Measurements from ENCODE around the gene WASF2.

The WASF2 gene

DNA sequence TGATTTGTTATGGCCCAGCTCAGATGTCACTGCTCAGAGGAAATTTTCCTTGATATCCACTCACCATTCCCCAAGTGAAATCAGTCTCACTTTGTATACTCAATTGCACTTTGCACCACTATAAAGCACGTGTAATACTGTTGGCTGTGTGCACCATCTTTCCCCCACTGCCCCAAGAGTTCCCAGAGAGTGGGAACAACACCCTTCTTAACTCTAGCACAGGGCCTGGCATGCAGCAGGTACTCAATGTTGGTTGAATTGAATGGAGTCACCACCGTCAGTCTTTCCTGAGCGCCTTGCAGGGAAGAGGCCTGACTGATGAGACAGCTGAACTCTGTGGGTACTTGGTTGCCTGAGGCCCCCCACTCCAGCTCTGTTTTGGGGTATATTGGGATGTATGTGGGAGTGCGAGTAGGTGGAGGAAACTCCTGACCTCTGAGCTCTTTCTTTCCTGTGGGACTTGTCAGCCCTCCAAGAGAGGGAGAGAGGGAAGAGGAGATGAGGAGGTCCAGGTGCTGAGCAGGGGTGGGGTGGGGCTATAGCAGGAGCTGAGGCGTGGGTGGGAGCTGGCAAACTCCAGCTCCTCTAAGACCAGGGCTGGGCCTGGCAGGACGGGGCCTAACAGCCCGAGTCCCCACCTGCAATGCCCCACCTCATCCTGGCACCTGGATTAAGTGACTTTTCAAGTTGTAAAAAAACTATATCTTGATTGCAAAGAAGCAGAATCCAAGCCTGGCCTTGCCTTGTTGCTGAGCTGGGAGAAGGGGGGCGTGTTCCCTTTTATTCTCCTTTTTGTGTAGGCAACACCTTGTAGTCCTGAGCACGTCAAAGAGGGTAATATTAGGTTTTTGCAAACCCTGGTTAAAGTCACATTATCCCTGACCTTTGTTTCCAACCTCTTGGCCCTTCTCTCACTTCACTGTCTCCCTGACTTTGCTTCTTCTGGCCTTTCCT is 19.4 kb upstream of the WASF2 start:
- TF ChIP-seq, protein P1, sequence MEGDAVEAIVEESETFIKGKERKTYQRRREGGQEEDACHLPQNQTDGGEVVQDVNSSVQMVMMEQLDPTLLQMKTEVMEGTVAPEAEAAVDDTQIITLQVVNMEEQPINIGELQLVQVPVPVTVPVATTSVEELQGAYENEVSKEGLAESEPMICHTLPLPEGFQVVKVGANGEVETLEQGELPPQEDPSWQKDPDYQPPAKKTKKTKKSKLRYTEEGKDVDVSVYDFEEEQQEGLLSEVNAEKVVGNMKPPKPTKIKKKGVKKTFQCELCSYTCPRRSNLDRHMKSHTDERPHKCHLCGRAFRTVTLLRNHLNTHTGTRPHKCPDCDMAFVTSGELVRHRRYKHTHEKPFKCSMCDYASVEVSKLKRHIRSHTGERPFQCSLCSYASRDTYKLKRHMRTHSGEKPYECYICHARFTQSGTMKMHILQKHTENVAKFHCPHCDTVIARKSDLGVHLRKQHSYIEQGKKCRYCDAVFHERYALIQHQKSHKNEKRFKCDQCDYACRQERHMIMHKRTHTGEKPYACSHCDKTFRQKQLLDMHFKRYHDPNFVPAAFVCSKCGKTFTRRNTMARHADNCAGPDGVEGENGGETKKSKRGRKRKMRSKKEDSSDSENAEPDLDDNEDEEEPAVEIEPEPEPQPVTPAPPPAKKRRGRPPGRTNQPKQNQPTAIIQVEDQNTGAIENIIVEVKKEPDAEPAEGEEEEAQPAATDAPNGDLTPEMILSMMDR (IDR thresholded peaks at IDR 0.05; ENCODE audit: low read depth, low read length): no peak
- no peak for DNase-seq
- no peaks in the 10 kb centered on the region for H3K36me3 ChIP-seq
- no peaks in the 10 kb centered on the region for H3K9me3 ChIP-seq (ENCODE audit: severe bottlenecking)
- no peaks in the 10 kb centered on the region for H3K27me3 ChIP-seq (ENCODE audit: insufficient read depth, low read depth, severe bottlenecking)
- no peak overlapping the region for H3K4me3 ChIP-seq (ENCODE audit: low read depth, low read length)
- H3K27ac ChIP-seq: no peak overlapping the region

DNA sequence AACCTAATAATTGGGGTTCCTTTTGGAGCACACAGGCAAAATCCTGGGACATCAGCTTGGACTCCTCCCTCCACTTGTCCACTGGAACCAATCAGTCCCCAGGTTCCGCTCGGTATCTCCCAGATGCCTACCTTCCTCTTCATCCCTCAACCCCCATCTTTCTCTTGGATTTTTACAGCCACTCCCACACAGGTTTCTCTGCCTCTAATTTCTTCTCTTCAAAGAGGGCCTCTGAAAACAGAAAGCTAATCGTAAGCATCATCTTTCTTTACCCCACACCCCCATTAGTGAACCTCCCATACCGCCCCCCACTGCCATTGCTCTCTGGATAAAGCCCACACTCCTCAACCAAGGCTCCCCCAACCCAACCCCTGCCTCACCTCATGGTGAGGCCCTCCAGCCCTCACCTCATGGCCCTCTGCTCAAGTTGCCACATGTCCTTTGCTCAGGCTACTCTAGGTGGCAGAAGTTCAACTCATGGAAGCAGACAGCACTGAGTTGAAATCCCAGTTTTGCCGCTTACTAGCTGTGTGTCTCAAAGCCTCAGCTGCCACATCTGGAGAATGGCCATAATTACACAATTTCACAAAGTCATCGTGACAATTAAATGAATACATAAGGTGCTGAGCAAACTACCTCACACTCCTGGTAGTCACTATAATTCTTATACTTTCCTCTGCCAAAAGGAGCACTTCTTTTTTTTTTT is 18.1 kb upstream of the WASF2 start:
- H3K27ac ChIP-seq: no peak overlapping the region
- no peak for DNase-seq
- TF ChIP-seq, protein P1 (IDR thresholded peaks at IDR 0.05; ENCODE audit: low read depth, low read length): peak; percentile 20; the same call in 1 of the 2 replicates
- no peak overlapping the region for H3K4me3 ChIP-seq (ENCODE audit: low read depth, low read length)
- H3K9me3 ChIP-seq (ENCODE audit: severe bottlenecking): no peaks in the 10 kb centered on the region
- H3K27me3 ChIP-seq (ENCODE audit: insufficient read depth, low read depth, severe bottlenecking): no peaks in the 10 kb centered on the region
- no peaks in the 10 kb centered on the region for H3K36me3 ChIP-seq

DNA sequence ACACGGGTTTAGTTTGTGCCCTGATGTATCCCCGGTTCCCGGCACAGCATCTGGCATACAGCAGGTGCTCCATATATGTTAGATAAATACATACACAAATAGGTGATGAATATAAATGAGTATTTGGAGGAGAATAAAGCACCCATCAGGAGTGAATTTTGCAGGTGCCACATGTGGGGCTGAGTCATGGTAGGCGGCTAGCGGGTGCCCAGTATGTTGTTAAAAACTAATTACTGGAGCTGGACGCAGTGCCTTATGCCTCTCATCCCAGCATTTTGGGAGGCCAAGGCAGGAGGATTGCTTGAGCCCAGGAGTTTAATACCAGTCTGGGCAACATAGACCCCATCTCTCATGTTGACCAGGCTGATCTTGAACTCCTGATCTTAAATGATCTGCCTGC is 16.7 kb upstream of the WASF2 start:
- H3K36me3 ChIP-seq: no peaks in the 10 kb centered on the region
- TF ChIP-seq, protein P1 (IDR thresholded peaks at IDR 0.05; ENCODE audit: low read depth, low read length): no peak
- DNase-seq: no peak
- H3K27me3 ChIP-seq (ENCODE audit: insufficient read depth, low read depth, severe bottlenecking): no peaks in the 10 kb centered on the region
- no peak overlapping the region for H3K4me3 ChIP-seq (ENCODE audit: low read depth, low read length)
- H3K27ac ChIP-seq: no peak overlapping the region
- no peaks in the 10 kb centered on the region for H3K9me3 ChIP-seq (ENCODE audit: severe bottlenecking)

GRCh38 chr1:27505420-27505680 is 15.4 kb upstream of the WASF2 start:
- Histone ChIP-seq H3K36me3 (no peaks in the 10 kb centered on the region), H3K4me3 (ENCODE audit: low read depth, low read length) (no peak overlapping the region), H3K27me3 (ENCODE audit: insufficient read depth, low read depth, severe bottlenecking) (no peaks in the 10 kb centered on the region), H3K9me3 (ENCODE audit: severe bottlenecking) (peaks cover 2% of the 10 kb centered on the region), H3K27ac (no peak overlapping the region)
- no peak for DNase-seq
- TF ChIP-seq, protein P1 (IDR thresholded peaks at IDR 0.05; ENCODE audit: low read depth, low read length): no peak

DNA sequence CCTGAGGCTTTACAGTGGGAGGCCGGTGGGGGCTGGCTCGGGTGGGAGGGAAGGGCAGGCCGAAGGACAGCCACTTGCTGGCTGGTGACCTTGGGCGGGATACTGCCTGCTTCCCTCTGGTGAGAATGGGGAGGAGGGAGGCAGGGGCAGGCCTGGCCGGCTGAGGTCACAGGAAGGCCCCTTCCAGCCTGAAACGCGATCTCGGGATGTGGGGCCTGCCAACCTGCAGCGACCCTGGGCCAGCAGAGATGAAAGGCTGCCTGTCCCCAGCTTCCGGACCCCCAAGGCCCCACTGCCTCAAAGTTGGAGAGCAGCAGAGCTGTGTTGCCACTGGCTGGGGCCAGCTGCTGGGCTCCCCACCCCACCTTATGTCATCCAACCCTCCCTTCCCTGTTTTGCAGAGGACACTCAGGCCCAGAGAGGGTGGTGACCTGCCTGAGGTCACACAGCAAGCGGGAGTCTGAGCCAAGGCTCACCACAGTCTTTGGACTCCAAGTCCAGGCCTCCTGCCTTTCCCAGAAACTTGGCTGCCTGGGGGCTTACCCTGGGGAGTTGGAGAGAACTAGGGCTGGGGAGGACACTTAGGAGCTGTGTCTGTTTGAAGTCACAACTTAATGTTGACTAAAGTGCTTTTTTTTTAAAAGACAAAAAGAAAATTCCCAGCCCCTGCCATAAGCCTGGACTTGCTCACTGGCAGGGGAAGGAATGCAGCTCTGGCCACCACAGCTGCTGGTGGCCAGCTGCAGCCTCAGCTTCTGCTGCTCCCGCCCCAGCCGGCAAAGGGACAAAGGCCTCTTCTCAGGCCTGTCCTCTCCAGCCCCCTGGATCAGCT is 14.8 kb upstream of the WASF2 start:
- TF ChIP-seq, protein P1 (IDR thresholded peaks at IDR 0.05; ENCODE audit: low read depth, low read length): no peak
- no peak overlapping the region for H3K4me3 ChIP-seq (ENCODE audit: low read depth, low read length)
- no peaks in the 10 kb centered on the region for H3K36me3 ChIP-seq
- H3K27ac ChIP-seq: peak overlapping the region; percentile 57
- no peaks in the 10 kb centered on the region for H3K27me3 ChIP-seq (ENCODE audit: insufficient read depth, low read depth, severe bottlenecking)
- peaks cover 2% of the 10 kb centered on the region for H3K9me3 ChIP-seq (ENCODE audit: severe bottlenecking)
- peak; percentile 40 for DNase-seq

Data from WERI-Rb-1 (cell line).